HG02840 (cell line): Measurements from ENCODE around the gene ZNF385A.
A peak's percentile ranks its signal among the peaks of the same experiment; 100 is the strongest.

Source experiments
- ATAC-seq: cut with Tn5 transposase; IDR thresholded peaks from one replicate; pipeline ENCODE4 v1.9.1; 2021; ENCODE audit warnings: mild to moderate bottlenecking, moderate library complexity, moderate number of reproducible peaks; ENCODE audit not compliant: unreplicated experiment, low FRiP score

The ZNF385A gene

GRCh38 chr12:54394281-54394719 lies 9.8 kb upstream of the ZNF385A start:
- no peak for ATAC-seq

- no peak for ATAC-seq
These were observed 9.2 kb upstream of the ZNF385A start for GRCh38 chr12:54393743-54394142.

GRCh38 chr12:54393207-54393609 lies 8.7 kb upstream of the ZNF385A start:
- no peak for ATAC-seq

- ATAC-seq = no peak
These were observed 8.1 kb upstream of the ZNF385A start for GRCh38 chr12:54392485-54393206.

GRCh38 chr12:54390668-54391551 lies 6.4 kb upstream of the ZNF385A start:
- no peak for ATAC-seq

GRCh38 chr12:54390176-54390667 lies 5.7 kb upstream of the ZNF385A start:
- no peak for ATAC-seq

- ATAC-seq = no peak
These were observed 5.2 kb upstream of the ZNF385A start for GRCh38 chr12:54389607-54390175.

GRCh38 chr12:54389134-54389508 lies 4.6 kb upstream of the ZNF385A start:
- ATAC-seq = no peak

GRCh38 chr12:54388237-54389133 lies 4.0 kb upstream of the ZNF385A start:
- ATAC-seq = no peak

GRCh38 chr12:54387114-54387467 lies 2.6 kb upstream of the ZNF385A start:
- ATAC-seq = no peak

GRCh38 chr12:54386403-54387113 lies 2.0 kb upstream of the ZNF385A start:
- no peak for ATAC-seq

- ATAC-seq = peak; percentile 56
These were observed 850 bp upstream of the ZNF385A start for GRCh38 chr12:54385251-54385914.

GRCh38 chr12:54383041-54383609 lies 1.4 kb downstream of the ZNF385A start:
- no peak for ATAC-seq

GRCh38 chr12:54381136-54381535 lies 3.4 kb downstream of the ZNF385A start:
- ATAC-seq = no peak

- ATAC-seq = no peak
These were observed 4.9 kb downstream of the ZNF385A start for GRCh38 chr12:54379398-54380201.

GRCh38 chr12:54378796-54379397 lies 5.6 kb downstream of the ZNF385A start:
- no peak for ATAC-seq

- ATAC-seq = no peak
These were observed 6.6 kb downstream of the ZNF385A start for GRCh38 chr12:54377797-54378515.
